Activated T-cell treated with anti-CD3 and anti-CD28 coated beads, Interleukin-2, amount 50 U/mL, for 24 hours (primary cell): ENCODE measurements around the gene MYO3B.
"Not testable (repeated sequence)": the region's sequence is repeated elsewhere in the genome, so short reads cannot be mapped to it uniquely, and the experiment has no call there.

Experiments
- DNase-seq: peaks from one replicate; pipeline ENCODE4 v3.0.0-alpha.2; 2020
- H3K27ac Mint-ChIP-seq: 2 replicates; pipeline ENCODE4 v1.8.0; 2020; ENCODE audit warnings: mild to moderate bottlenecking, mixed read lengths
- H3K27me3 Mint-ChIP-seq: 2 replicates; pipeline ENCODE4 v1.8.0; 2020; ENCODE audit warnings: mixed read lengths
- H3K36me3 Mint-ChIP-seq: 2 replicates; pipeline ENCODE4 v1.8.0; 2020; ENCODE audit warnings: low read depth, mixed read lengths
- H3K4me1 Mint-ChIP-seq: 2 replicates; pipeline ENCODE4 v1.8.0; 2020; ENCODE audit warnings: low read depth, mixed read lengths
- H3K4me3 Mint-ChIP-seq: 2 replicates; pipeline ENCODE4 v1.8.0; 2020; ENCODE audit warnings: mild to moderate bottlenecking, moderate library complexity, mixed read lengths
- H3K9me3 Mint-ChIP-seq: 2 replicates; pipeline ENCODE4 v1.8.0; 2020; ENCODE audit warnings: mixed read lengths

MYO3B gene

DNA sequence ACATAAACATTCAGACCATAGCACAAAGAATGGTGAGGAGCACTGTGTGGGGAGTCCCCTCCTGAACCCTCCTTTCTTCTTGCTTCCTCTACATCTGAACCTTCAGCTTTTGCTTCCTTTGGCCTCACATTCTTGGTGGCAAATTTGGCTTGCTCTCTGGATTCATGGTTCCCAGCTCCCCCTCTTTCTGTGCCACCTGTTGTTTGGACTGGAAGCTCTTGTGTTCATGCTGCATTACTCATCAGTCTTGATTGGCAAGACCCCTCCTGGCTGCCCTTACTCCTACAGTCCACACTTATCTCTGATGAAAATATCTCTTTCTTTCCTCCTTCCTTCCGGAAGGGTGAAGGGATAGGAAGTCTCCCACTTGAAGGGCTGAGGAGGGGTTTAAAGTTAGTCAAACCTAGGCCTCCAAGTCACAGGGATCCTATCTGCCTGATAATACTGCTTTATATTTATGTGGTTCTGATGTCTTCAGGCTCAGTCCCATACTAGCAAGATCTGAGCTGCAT lies 70.0 kb downstream of the MYO3B start:
- Mint-ChIP-seq H3K27me3 (peaks cover 27% of the 10 kb centered on the region), H3K4me3 (no peak overlapping the region)

GRCh38 chr2:170248574-170249393 lies 70.8 kb downstream of the MYO3B start:
- Mint-ChIP-seq H3K27ac (no peak overlapping the region), H3K9me3 (no peaks in the 10 kb centered on the region), H3K4me3 (no peak overlapping the region), H3K36me3 (no peaks in the 10 kb centered on the region), H3K4me1 (no peaks in the 10 kb centered on the region), H3K27me3 (peaks cover 29% of the 10 kb centered on the region)
- no peak for DNase-seq

More for the DNA sequence above, 70.0 kb downstream of the MYO3B start:
- H3K4me1 Mint-ChIP-seq, result no peaks in the 10 kb centered on the region
- no peak overlapping the region for H3K27ac Mint-ChIP-seq
- H3K9me3 Mint-ChIP-seq, result no peaks in the 10 kb centered on the region
- no peak for DNase-seq
- no peaks in the 10 kb centered on the region for H3K36me3 Mint-ChIP-seq

GRCh38 chr2:170249761-170250160 lies 71.8 kb downstream of the MYO3B start:
- no peak overlapping the region for H3K27ac Mint-ChIP-seq
- H3K4me1 Mint-ChIP-seq, result no peaks in the 10 kb centered on the region
- H3K4me3 Mint-ChIP-seq, result no peak overlapping the region
- H3K36me3 Mint-ChIP-seq, result no peaks in the 10 kb centered on the region
- H3K9me3 Mint-ChIP-seq, result no peaks in the 10 kb centered on the region
- no peak for DNase-seq
- peaks cover 29% of the 10 kb centered on the region for H3K27me3 Mint-ChIP-seq

DNA sequence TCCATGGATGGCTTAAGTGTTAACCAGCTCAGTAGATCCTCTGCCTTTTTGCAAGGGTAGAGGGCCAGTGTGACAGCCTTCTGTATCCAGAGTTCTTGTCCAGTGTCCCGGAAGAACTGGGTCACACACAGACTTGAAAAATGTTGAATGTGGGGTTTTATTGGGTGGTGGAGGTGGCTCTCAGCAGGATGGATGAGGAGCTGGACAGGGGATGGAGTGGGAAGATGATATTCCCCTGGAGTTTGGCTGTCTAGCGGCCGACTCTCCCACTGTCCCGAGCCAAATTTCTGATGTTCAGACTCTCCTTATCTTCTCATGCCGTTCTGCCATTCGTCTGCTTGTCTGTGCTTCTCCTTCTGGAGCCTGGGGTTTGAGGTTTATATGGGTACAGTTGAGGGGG lies 72.6 kb downstream of the MYO3B start:
- H3K27me3 Mint-ChIP-seq, result peaks cover 34% of the 10 kb centered on the region

DNA sequence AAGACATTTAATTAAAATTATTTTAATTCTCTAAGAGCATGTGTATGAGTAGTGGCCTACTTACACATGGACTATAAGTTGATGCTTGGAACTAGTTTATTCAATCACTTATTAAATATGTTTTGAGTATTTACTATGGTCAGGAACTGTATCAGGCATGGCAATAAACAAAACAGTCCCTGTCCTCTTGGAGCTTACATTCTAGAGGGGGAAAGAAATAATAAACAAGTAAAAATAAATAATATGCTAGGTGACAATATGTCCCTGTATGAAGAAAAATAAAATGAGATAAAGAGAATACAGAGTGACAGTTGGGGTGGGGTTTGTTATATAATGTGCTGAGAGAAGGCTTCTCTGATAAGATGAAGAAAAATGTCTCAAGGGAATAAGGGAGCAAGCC lies 74.5 kb downstream of the MYO3B start:
- no peaks in the 10 kb centered on the region for H3K4me1 Mint-ChIP-seq
- H3K4me3 Mint-ChIP-seq, result no peak overlapping the region
- no peak for DNase-seq
- no peaks in the 10 kb centered on the region for H3K36me3 Mint-ChIP-seq
- no peaks in the 10 kb centered on the region for H3K9me3 Mint-ChIP-seq
- no peak overlapping the region for H3K27ac Mint-ChIP-seq
- peaks cover 41% of the 10 kb centered on the region for H3K27me3 Mint-ChIP-seq

More for the DNA sequence above, 72.6 kb downstream of the MYO3B start:
- no peaks in the 10 kb centered on the region for H3K36me3 Mint-ChIP-seq
- no peaks in the 10 kb centered on the region for H3K4me1 Mint-ChIP-seq
- no peak for DNase-seq
- no peak overlapping the region for H3K4me3 Mint-ChIP-seq
- H3K9me3 Mint-ChIP-seq, result no peaks in the 10 kb centered on the region
- H3K27ac Mint-ChIP-seq, result no peak overlapping the region

- no peak for DNase-seq
- H3K27me3 Mint-ChIP-seq, result peaks cover 36% of the 10 kb centered on the region
- no peaks in the 10 kb centered on the region for H3K36me3 Mint-ChIP-seq
- H3K27ac Mint-ChIP-seq, result no peak overlapping the region
- H3K4me3 Mint-ChIP-seq, result no peak overlapping the region
- H3K9me3 Mint-ChIP-seq, result no peaks in the 10 kb centered on the region
- H3K4me1 Mint-ChIP-seq, result no peaks in the 10 kb centered on the region
Measured at GRCh38 chr2:170253721-170254230, 75.8 kb downstream of the MYO3B start.

- Mint-ChIP-seq H3K4me3 (no peak overlapping the region), H3K4me1 (no peaks in the 10 kb centered on the region), H3K9me3 (no peaks in the 10 kb centered on the region), H3K27me3 (peaks cover 36% of the 10 kb centered on the region), H3K36me3 (no peaks in the 10 kb centered on the region), H3K27ac (no peak overlapping the region)
- DNase-seq, result no peak
Measured at GRCh38 chr2:170254293-170254732, 76.4 kb downstream of the MYO3B start.

- no peak overlapping the region for H3K4me3 Mint-ChIP-seq
- no peak overlapping the region for H3K27ac Mint-ChIP-seq
- DNase-seq, result no peak
- H3K36me3 Mint-ChIP-seq, result no peaks in the 10 kb centered on the region
- peaks cover 36% of the 10 kb centered on the region for H3K27me3 Mint-ChIP-seq
- no peaks in the 10 kb centered on the region for H3K4me1 Mint-ChIP-seq
- peaks cover under 1% of the 10 kb centered on the region for H3K9me3 Mint-ChIP-seq
Measured at GRCh38 chr2:170255137-170255536, 77.2 kb downstream of the MYO3B start.

DNA sequence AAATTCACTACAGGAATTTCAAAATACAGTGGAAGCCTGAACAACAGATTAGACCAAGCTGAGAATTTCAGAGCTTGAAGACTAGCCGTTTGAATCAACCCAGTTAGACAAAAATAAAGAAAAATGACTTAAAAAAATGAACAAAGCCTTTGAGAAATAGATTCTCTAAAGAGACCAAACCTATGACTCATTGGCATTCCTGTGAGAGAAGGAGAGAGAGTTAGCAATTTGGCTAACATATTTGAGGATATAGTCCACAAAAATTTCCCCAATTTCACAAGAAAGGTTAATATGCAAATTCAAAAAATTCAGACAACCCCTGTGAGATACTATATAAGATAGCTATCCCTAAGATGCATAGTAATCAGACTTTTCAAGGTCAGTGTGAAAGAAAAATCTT lies 78.0 kb downstream of the MYO3B start:
- peaks cover 36% of the 10 kb centered on the region for H3K27me3 Mint-ChIP-seq
- no peak for DNase-seq
- no peak overlapping the region for H3K4me3 Mint-ChIP-seq
- no peaks in the 10 kb centered on the region for H3K36me3 Mint-ChIP-seq
- no peak overlapping the region for H3K27ac Mint-ChIP-seq
- no peaks in the 10 kb centered on the region for H3K4me1 Mint-ChIP-seq
- H3K9me3 Mint-ChIP-seq, result peaks cover 5% of the 10 kb centered on the region

GRCh38 chr2:170258382-170258781 lies 80.4 kb downstream of the MYO3B start:
- Mint-ChIP-seq H3K4me1 (no peaks in the 10 kb centered on the region), H3K27me3 (peaks cover 28% of the 10 kb centered on the region), H3K9me3 (peaks cover 10% of the 10 kb centered on the region), H3K4me3 (no peak overlapping the region), H3K27ac (no peak overlapping the region), H3K36me3 (no peaks in the 10 kb centered on the region)
- DNase-seq, result no peak

GRCh38 chr2:170260188-170260587 lies 82.2 kb downstream of the MYO3B start:
- no peak for DNase-seq
- peaks cover 13% of the 10 kb centered on the region for H3K27me3 Mint-ChIP-seq
- H3K4me3 Mint-ChIP-seq, result no peak overlapping the region
- H3K27ac Mint-ChIP-seq, result no peak overlapping the region
- H3K9me3 Mint-ChIP-seq, result peaks cover 12% of the 10 kb centered on the region
- no peaks in the 10 kb centered on the region for H3K4me1 Mint-ChIP-seq
- no peaks in the 10 kb centered on the region for H3K36me3 Mint-ChIP-seq

DNA sequence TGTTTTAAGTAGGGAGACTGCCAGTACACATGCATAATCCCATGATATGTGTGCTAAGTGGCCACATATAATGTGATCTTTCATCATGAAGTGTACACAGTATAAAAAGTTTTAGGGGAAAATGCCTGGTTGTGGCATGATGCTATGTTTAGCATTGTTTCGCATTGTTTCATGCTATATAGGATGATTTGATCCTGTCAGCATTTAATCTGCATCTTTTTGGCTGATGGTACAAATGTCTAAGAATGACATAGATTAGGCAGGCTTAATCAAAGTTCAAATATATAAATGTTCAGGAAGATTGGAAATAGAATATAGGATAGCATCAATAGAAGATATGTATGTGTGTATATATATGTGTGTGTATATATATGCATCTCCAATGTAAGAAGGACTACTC lies 83.6 kb downstream of the MYO3B start:
- no peak overlapping the region for H3K27ac Mint-ChIP-seq
- H3K4me3 Mint-ChIP-seq, result no peak overlapping the region
- DNase-seq, result no peak
- peaks cover 2% of the 10 kb centered on the region for H3K27me3 Mint-ChIP-seq
- no peaks in the 10 kb centered on the region for H3K36me3 Mint-ChIP-seq
- no peaks in the 10 kb centered on the region for H3K4me1 Mint-ChIP-seq
- peaks cover 12% of the 10 kb centered on the region for H3K9me3 Mint-ChIP-seq

DNA sequence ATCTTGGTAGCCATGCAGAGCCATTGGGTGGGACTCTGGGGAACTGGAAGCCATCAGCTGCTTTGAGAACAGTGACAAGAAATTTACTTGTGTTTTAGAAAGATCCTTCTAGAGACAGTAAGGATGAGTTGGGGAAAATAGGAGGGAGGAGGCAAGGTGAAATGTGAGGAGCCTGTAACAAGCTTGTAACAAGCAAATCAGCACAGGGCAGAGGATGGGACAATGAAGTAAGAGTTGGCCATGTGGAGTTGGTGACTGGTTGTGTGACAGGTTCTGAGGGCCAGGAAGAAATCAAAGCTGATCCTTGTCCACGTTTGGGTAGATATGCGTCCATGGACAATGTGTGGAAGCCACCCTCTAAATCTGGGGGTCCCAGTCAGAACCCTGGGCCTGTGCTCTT lies 84.4 kb downstream of the MYO3B start:
- no peak overlapping the region for H3K27ac Mint-ChIP-seq
- peaks cover 12% of the 10 kb centered on the region for H3K9me3 Mint-ChIP-seq
- no peaks in the 10 kb centered on the region for H3K4me1 Mint-ChIP-seq
- no peak overlapping the region for H3K4me3 Mint-ChIP-seq
- DNase-seq, result no peak
- no peaks in the 10 kb centered on the region for H3K36me3 Mint-ChIP-seq
- H3K27me3 Mint-ChIP-seq, result no peaks in the 10 kb centered on the region

DNA sequence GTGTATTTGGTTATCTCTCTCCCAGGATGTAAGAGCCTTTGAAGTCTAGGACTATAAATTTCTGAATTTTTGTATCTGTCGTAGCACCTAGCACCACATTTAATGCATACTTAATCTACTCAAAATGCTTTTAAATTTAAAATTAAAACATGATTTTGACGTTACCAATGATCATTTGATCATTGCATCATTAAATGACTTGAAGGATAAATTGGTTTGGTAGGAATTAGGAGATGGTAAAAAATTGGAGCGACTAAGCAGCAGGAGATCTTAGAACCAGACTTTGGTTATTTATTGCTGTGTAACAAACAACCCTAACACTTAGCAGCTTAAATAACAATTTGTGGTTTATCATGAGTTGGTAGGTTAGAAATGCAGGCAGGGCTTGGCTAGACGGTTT lies 84.9 kb downstream of the MYO3B start:
- Mint-ChIP-seq H3K36me3 (no peaks in the 10 kb centered on the region), H3K4me1 (no peaks in the 10 kb centered on the region), H3K27ac (no peak overlapping the region), H3K27me3 (peaks cover 3% of the 10 kb centered on the region), H3K4me3 (no peak overlapping the region), H3K9me3 (peaks cover 12% of the 10 kb centered on the region)
- no peak for DNase-seq

DNA sequence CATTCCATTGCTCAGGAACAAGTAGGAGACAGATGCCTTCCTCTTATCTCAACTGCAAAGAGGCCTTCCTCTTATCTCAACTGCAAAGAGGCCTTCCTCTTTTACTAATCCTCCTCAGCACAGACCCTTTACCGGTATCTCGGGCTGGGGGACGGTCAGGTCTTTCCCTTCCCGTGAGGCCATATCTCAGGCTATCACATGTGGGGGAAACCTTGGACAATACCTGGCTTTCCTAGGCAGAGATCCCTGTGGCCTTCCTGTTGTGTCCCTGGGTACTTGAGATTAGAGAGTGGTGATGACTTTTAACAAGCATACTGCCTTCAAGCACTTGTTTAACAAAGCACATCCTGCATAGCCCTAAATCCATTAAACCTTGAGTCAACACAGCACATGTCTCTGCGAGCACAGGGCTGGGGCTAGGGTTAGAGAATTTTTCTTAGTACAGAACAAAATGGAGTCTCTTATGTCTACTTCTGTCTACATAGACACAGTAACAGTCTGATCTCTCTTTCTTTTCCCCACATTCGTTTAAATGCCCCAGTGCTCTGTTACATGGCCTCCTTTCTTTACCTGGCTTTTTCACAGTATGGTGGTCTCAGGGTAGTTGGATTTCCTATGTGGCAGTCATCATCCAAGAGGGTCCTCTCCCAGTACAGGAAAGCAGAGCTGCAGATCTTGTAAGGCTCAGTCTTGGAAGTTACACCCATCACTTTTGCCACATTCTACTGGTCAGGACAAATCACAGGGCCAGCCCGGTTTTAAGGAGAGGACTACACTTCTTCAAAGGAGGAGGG lies 86.0 kb downstream of the MYO3B start:
- not testable (repeated sequence) for DNase-seq, H3K4me3 Mint-ChIP-seq, H3K4me1 Mint-ChIP-seq

More for the DNA sequence above, 86.0 kb downstream of the MYO3B start:
- not testable (repeated sequence) for H3K36me3 Mint-ChIP-seq, H3K27me3 Mint-ChIP-seq, H3K27ac Mint-ChIP-seq
- H3K9me3 Mint-ChIP-seq, result peaks cover 12% of the 10 kb centered on the region
